ENCODE measurements around the gene NOS3.

DNA sequence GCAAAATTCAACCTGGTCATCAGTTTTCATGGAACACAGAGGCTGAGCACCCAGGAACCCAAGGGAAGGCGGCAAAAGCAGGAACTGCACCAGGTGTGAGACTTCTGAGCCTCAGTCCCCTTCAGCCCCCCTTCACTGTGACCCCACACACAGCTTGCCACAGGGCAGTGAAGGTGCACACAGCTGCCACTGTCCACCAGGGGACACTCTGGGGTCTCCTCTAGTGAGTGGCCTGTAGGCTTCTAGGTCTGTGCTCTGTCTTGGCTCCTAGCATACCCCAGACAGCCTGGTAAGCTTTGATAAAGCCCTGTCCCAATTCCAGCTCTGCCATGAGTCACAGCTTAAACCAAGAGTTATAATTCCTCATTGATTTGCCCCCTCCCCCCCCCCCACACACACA lies 24.8 kb upstream of the NOS3 start:
- TF ChIP-seq CTCF (conservative IDR thresholded peaks at IDR 0.05) (peak; percentile 47; the same call in 1 of the 2 replicates), EZH2 (IDR thresholded peaks at IDR 0.05; ENCODE audit: low read depth) (no peak)

Measured in PC-9 (cell line).